ENCODE data around the gene AQP2.
A peak's percentile ranks its signal among the peaks of the same experiment; 100 is the strongest.

AQP2 gene

DNA sequence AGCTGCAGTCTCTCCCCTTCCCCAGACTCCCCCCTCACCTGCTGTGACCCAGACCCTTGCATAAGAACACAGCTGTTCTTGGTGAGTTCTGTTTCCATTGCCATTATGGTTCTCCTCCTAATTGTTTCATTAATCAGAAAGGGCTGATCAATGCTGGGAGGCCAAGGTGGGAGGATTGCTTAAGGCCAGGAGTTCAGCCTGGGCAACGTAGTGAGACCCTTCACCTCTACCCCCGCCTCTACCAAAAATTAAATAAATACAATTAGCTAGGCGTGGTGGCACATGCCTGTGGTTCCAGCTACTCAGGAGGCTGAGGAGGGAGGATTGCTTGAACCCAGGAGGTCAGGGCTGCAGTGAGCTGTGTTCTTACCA lies 29.6 kb upstream of the AQP2 start:
- DNase-seq, result no peak

- no peak for DNase-seq
Measured at GRCh38 chr12:49921299-49921698, 29.2 kb upstream of the AQP2 start.

DNA sequence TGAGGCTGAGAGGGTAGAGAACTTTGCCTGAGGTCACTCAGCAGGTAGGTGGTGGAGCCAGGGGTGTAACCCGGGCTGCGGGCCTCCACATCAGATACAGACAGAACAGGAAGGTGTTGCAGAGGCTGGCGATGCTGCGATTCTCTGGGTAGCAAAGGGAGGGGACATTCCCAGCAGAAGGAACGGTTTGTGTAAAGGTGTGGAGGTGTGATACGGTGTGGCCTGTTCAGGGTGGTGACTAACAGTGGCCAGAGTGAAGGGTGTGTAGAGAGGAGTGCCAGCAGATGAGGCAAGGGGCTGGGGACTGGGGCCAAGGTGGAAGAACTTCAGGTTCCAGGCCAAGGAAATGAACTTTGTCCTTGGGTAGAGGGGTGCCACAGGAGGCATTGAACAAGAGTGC lies 28.6 kb upstream of the AQP2 start:
- no peak for DNase-seq

DNA sequence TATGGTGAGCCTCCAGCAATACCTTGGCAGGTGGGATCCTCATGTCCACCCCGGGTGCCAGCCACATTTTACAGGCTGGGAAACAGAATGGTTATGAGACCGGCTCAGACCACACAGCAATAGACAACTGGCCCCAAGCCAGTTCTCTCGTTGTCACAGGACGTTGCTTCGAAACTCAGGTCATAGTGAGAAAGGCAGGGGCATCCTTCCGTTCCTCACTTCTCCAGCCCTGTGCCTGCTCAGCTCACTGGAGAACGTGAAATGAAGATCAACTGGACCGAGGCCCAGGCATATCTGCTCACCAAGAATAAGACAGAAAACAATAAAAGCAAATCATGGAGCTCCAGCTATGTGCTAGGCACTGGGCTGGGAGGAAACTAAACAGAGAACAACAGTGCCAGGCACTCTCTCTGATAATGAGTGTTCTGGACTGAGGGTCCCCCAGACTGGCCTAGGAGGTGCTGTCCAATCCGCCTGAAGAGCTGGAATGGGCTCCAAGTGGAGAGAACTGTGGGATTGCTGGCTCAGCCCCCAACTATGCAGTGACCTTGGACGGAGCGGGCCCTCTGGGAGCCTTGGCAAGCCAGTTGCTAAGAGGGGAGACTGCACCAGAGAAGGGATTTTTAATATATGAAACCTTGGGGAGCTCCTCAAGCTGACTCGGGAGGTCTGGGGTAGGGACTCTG lies 28.0 kb upstream of the AQP2 start:
- DNase-seq, result no peak

DNA sequence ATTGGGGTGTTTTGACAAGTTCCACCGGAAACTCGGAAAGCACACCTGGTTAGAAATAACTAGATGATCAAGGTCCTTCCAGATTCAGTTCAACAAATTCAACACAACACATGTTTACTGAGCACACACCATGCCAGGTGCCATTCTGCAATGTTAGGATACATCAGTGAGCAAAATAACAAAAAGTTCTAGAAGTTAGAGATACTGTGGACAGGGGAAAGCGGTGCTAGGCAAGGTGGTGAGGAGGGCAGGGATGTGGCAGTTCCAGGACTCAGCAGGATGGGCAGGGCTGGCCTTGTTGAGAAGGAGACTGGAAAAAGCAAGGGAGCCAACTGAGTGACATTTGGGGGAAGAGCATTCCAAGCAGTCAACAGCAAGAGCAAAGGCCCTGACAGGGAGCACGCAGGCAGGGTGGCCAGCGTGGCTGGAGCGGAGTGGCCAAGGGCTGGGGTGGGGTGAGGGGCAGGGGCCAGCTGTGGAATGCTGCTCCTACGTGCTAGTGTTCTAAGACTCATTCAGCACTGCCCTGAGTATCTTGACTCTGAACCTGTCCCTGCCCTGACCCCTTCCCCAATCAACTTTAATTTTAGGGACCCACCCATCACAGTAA lies 27.4 kb upstream of the AQP2 start:
- DNase-seq, result no peak

DNA sequence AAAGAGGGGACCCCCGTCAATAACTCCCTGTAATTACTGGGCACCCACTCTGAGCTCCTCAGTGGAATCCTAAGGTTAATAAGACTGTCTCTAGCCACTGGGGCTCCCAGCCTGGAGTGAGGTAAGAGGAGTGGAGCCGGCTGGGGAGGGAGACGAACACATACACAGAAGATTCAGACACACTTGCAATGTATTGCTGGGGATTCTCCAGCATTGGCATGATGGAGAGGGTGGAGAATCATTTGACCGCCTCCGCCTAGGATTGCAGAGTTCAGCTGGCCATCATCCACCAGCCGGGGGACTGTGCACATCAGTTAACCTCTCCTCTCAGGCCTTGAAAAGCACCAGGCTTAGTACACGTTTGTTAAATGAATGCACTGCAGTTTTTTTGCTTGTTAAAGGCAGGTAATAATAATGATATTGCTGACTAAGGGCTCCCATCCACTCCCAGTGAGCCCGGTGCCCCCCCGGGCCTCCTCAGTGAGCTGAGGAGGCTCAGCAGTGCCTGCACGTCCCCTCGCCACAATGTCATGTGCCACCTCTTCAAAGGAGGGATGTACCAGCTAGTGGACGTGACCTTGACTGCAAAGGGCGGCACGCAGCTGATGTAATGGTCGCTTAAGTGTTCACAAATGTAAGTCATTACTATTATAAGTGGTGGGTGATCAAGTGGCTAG lies 26.5 kb upstream of the AQP2 start:
- DNase-seq, result no peak

GRCh38 chr12:49924628-49925246 lies 25.8 kb upstream of the AQP2 start:
- no peak for DNase-seq

DNA sequence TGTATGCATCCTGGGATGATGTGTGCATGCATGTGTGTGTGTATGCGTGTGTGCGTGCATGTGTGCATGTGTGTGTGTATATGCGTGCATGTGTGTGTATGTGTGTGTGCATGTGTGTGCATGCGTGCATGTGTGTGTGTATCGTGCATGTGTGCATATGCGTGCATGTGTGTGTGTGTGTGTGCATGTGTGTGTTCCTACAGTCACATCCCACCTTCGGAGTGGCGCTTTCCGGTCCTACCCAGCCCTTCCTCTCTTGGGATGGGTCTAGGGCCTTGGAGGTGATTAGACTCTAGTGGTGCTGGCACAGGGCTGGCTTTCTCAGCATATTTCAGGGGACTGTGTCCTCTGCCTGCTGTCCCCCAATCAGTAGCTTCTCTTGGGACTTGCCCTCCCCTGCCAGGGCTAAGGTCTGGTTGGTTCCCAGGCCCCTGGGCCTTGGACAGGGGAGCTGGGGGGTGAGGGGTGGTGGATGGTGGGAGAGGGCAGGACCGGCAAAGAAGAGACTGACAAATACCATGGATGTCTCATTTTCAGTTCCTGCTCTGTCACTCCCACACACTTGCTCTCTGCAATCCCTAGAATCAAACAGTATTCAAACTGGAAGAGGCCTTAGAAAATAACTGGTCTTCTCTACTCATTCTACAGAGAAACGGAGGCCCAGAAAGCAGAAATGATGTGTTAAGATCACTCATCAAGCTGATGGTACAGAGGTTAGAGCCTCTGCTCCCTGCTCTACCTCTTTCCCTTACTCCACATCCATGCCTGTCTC lies 24.9 kb upstream of the AQP2 start:
- DNase-seq, result no peak

- DNase-seq, result no peak
Measured at GRCh38 chr12:49928471-49928870, 22.1 kb upstream of the AQP2 start.

GRCh38 chr12:49929581-49929980 lies 21.0 kb upstream of the AQP2 start:
- DNase-seq, result no peak

DNA sequence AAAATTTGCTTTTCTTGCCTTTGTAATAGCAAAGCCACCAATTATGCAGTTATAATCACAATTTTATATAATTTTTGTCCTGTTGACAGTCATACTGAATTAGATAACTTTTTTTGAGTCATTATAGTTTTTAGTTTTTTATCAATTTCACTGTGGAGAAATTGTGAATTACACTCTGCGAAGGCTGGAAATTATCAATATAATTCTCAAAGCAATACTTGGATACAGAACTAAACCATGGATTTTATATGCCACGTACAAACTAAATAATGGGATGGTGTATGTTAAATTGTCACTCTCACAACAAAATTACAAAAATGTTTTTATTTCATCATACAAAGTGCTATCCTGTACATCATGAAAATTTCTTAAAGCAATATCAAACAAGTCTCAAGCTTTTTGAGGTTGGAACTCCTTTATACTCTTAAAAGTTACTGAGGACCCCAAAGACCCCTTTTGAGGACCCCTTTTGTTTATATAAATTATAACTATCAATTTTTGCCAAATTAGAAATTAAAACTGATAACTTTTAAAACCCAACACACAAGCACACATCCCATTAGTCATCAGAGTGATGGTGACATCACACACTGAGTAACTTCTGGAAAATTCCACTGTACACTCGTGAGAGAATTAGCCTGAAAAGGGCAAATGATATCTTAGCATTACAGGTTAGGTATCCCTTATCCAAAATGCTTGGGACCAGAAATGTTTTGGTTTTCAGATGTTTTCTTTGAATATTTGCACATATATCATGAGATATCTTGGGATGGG lies 19.8 kb upstream of the AQP2 start:
- no peak for DNase-seq

DNA sequence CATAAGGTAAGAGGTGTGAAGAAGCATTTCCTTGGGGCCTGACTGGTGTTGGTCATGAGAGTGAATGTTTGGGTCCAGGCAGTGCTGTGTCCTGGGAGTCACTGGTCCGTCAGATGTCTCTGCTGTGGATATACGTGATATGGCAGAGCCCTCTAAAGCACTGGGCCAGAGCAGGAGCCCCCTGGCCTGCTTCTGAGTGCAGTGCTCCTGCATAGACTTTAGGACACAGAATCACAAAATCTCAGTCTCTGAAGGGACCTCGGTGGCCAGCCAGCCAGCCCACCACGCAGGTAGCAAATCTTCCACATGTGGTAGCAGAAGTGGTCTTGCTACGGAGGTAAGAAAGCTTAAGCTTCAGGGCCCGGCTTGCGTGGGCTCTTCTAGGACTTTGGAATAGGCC lies 18.5 kb upstream of the AQP2 start:
- DNase-seq, result no peak

- DNase-seq, result no peak
Measured at GRCh38 chr12:49932533-49933130, 17.9 kb upstream of the AQP2 start.

GRCh38 chr12:49933796-49934195 lies 16.7 kb upstream of the AQP2 start:
- DNase-seq, result no peak

DNA sequence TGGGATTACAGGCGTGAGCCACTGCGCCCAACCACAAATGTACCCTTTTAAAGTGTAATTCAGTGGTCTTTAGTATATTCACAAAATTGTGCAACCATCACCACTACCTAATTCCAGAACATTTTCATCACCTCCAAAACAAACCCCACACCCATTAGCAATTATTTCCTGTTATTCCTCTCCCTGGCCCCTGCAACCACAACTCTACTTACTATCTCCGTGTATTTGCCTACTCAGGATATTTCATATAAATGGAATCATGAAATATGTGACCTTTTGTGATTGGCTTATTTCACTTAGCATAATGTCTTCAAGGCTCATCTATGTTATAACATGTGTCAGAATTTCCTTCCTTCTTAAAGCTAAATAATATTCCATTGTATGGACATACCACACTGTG lies 16.0 kb upstream of the AQP2 start:
- no peak for DNase-seq

GRCh38 chr12:49936925-49937324 lies 13.6 kb upstream of the AQP2 start:
- no peak for DNase-seq

DNA sequence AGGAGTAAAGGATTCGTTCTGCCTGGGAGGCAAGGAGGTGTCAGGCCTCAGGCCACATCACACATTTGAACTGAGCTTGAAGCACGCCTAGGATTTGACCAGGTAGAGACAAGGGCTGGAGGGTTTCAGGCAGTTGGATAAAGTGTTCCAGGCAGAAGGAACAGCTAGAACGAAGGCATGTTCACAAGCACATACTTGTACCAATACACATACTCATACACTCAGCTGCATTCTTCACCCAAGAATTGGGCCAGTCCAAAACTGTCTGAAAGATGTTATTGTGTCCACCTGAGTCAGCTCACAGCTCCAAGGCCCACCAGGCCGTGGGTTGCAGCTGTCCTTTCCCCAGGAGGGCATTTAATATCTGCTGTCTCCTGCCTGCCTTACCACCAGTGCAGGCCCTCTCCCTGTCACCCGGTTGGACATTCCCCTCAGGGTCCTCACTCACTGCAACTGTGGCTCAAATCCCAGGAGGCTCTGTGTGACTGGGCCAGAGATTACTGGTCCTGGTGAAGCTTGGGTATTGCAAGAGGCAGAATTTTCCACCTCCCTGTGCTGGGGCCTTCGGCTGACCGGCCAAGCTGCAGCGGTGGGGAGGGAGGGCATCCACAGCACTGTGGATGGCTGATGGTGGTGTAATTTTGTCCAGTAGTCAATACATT lies 12.8 kb upstream of the AQP2 start:
- no peak for DNase-seq

- DNase-seq, result no peak
Measured at GRCh38 chr12:49939307-49939706, 11.2 kb upstream of the AQP2 start.

- no peak for DNase-seq
Measured at GRCh38 chr12:49939707-49940106, 10.8 kb upstream of the AQP2 start.

DNA sequence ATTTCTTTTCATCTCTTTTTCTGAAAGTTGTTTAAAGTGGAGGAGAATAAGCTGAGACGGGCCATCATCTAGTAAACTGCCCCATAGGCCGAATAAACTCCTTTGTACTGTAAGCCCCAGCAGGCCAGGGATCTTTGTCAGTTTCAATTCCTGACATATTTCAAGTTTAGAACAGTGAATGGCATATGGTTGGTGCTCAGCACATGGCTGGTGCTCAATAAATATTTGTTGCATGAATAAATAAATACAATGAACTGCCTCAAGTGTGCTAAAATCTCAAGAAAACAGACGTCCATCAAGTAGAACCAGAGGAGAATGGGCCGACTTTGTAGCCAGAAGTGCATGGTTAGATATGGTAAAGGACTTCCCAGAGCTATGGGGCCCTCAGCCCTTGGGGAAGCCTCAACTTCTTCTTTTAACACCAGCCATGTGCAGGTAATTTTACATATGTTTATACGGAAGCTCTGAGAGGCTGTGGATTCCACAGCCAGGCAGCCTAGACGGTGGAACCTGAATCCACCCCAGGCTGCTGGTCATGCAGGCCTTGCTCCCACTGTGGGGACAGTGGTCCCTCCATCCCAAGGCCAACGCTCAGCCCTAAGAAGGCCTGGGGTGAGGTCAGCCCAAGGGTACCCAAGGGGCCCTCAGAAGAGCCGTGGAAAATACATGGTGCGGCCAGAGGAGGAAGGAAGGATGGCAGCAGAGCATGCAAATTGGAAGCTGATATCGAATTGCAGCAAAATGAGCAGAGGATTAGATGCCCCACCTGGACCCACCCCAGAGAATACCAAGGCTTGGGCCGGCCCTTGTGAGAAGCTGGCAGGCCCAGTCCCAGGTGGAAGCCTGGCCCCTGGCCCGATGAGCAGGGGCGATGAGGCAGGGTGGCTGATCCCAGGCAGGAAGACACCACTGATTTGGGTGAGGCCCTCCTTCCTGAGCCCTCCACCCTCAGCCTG lies 8.7 kb upstream of the AQP2 start:
- peak; percentile 53 for DNase-seq
